ENCODE measurements around the gene ZNF697. TPM values are rescaled to one million over a fixed set of nuclear protein-coding genes. Genes with fewer than 3 reads are reported as not detected.
A peak's percentile ranks its signal among the peaks of the same experiment; 100 is the strongest.
"Not testable (repeated sequence)": the region's sequence is repeated elsewhere in the genome, so short reads cannot be mapped to it uniquely, and the experiment has no call there.

Gene ZNF697
- polyA plus RNA-seq, 12 donors, result 8.1 to 12.4 (median 10.0) TPM; not detected in 1

- peak; percentile 78 for DNase-seq
Observed at GRCh38 chr1:119631433-119632102, 16.5 kb downstream of the ZNF697 start.

GRCh38 chr1:119631086-119631432 lies 17.0 kb downstream of the ZNF697 start:
- no peak for DNase-seq

DNA sequence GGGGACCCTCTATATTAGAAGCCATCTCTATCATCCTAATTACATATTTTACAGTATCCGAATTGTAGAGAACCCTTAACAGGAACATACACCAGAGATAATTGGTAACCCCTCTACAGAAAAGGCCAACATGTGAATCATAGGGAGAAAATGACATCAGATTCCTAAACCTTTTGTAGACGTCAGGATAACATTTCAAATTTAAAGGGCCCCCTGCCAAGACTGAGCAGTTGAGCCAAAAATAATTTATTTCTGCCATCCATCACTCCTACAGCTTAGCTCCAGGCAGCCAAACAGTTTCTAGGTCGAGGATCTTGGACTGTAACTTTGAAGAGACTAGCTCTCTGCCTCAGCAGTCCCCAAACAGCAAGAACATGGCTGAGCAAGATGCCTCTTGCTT lies 21.2 kb downstream of the ZNF697 start:
- DNase-seq, result no peak

DNA sequence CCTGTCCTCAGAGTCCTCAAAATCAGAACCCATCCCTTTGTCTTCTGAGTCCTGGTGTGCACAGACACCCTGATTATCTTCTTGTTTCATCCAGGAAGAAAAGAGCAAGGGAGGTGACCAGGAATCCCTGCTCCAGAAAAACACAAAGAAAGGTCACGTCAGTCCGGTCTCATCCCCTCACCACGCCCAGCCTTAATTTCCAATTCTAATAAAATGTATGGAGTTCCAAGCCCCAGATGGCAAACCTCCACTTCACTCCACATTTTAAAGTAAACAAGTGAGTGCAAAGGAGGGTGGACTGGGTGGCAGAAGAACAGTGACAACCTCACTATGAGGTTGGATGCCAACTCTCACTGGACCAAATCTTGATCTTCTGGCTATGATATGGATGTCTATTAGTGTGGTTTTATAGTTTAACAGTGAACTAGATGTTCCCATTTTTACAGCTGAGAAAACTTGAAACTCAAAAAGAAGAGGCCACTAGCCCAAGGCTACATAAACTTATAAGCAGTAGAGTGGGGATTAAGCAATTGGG lies 22.0 kb downstream of the ZNF697 start:
- DNase-seq, result no peak

- no peak for DNase-seq
Observed at GRCh38 chr1:119623678-119624077, 24.4 kb downstream of the ZNF697 start.

DNA sequence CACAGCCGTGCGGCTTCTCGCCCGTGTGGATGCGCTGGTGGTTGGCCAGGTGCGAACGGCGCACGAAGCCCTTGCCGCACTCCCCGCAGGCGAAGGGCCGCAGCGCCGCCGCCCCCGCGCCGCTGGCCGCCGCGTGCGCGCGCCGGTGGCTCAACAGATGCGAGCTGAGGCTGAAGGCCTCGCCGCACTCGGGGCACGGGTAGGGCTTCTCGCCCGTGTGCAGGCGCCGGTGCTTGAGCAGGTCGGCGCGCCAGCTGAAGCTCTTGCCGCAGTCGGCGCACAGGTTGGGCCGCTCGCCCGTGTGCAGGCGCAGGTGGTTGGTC lies 24.9 kb downstream of the ZNF697 start:
- DNase-seq, result no peak

GRCh38 chr1:119622311-119623192 lies 25.5 kb downstream of the ZNF697 start:
- DNase-seq, result no peak

- no peak for DNase-seq
Observed at GRCh38 chr1:119621705-119622104, 26.4 kb downstream of the ZNF697 start.

GRCh38 chr1:119617751-119618691 lies 30.0 kb downstream of the ZNF697 start:
- no peak for DNase-seq

DNA sequence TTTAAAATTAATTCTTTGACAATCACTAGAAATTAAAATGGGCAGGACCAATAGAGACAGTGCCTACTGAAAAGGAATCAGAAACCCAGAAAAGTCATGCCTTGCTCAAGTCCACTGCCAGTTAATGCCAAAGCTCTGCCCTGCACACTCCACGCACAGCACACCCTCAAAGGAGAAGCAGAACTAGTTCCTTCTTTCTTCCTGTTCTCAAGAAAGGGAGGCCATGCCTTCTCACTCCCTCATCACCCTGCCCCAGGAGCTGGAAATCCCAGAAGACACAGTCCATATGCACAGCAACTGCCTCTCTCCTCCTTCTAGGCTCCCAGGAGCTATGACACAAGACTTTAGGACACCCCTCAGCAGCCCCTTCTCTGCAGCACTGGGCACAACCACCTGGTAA lies 31.3 kb downstream of the ZNF697 start:
- not testable (repeated sequence) for DNase-seq

GRCh38 chr1:119615100-119615499 lies 33.0 kb downstream of the ZNF697 start:
- DNase-seq, result not testable (repeated sequence)

DNA sequence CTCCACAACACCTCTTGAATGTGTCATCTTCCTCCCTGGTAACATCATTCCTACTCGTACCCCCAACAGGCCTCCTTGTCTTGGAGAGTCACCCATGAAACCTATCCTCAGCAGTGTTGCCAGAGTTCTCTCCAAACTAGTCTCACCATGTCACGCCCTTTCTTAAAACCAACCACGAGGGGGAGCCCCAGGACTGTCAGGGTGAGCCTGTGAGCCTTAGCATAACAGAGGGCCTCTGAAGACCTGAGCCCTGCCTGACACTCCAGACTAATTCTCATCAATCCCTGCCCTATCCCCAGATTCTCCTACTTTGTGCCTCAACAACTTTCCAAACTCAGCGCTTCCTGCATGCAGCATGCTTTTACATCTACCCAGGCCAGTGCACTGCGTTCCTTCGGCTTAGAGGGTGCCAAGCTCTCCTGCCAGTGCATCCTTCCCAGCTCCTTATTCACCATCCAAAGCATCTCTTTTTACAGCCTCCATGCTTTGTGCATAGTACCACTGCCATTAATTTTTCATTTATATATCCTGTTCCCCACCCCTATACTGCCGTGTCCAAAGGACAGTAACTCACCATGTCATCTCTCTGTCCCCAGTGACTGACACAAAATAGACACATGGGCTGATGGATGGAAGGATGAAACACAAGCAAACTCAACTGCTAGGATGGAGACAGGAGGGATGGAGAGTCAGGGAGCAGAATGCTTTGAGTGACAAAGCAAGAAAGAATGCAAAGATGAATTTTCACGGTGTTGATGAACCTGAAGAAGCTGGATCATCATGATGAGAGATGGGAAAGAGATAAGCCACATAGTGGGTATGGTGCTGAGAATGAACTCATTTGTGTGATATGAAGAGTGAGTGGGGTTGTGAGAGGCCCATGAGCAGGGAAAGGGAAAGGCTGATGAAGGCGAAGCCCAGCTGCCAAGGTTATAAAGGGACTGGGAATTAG lies 34.0 kb downstream of the ZNF697 start:
- peak; percentile 87 for DNase-seq

DNA sequence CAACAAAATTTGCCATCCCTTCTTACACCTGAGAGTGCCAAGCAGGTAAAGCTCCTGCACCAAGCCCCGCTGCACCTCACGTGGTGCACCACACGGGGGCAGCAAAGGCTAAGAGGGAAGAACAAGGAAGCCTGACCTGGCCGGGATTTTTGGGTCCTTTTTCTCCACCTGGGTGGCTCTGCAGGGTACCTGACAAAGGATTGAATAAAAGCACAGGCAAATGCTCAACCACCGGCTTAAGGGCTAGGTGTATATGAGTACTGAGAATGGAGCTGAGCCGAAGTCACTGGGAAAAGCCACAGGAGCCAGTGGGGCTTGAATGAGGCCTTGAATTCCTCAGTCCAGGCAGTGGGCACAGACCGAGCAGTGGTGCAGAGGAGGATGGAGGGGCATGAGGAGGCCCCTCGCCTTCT lies 36.4 kb downstream of the ZNF697 start:
- no peak for DNase-seq

DNA sequence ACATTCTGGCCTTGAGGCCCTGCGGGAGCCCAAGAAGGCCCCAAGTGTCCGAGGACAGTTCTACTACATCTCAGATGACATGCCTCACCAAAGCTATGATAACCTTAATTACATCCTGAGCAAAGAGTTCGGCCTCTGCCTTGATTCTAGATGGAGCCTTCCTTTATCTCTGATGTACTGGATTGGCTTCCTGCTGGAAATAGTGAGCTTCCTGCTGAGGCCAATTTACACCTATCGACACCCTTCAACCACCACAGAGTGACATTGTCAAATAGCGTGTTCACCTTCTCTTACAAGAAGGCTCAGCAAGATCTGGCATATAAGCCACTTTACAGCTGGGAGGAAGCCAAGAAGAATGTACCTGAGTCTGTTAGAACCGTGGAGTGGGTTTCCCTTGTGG lies 39.2 kb downstream of the ZNF697 start:
- not testable (repeated sequence) for DNase-seq

- DNase-seq, result not testable (repeated sequence)
Observed at GRCh38 chr1:119607087-119607807, 40.8 kb downstream of the ZNF697 start.

GRCh38 chr1:119606394-119606793 lies 41.7 kb downstream of the ZNF697 start:
- DNase-seq, result no peak

- DNase-seq, result no peak
Observed at GRCh38 chr1:119605686-119606085, 42.4 kb downstream of the ZNF697 start.

DNA sequence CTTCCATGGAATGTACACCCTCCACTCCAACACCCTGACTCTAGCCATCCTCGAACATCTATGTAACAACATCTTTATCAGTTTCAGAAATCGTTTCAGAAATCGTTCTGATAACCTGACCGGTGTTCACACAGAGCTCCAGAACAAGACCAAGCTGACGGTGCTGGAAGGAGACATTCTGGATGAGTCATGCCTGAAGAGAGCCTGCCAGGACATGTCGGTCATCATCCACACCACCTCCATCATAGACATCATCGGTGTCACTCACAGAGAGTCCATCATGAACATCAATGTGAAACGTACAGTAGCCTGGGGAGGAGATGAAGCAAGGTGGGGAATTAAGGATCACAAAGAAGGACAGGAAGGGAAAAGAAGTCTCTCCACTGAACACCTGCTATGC lies 43.0 kb downstream of the ZNF697 start:
- DNase-seq, result not testable (repeated sequence)

GRCh38 chr1:119603695-119604094 lies 44.4 kb downstream of the ZNF697 start:
- DNase-seq, result no peak

- DNase-seq, result not testable (repeated sequence)
Observed at GRCh38 chr1:119603241-119603640, 44.8 kb downstream of the ZNF697 start.

Data from muscle of arm (tissue), 12 donors.